ENCODE data around the gene THSD1. TPM values are rescaled to one million over a fixed set of nuclear protein-coding genes. Genes with fewer than 3 reads are reported as not detected.
"Not testable (repeated sequence)": the region's sequence is repeated elsewhere in the genome, so short reads cannot be mapped to it uniquely, and the experiment has no call there.

The THSD1 gene
- total RNA-seq, 1 donor from 2014 or later = 6.7 TPM

GRCh38 chr13:52345631-52346251, 60.2 kb downstream of the THSD1 start:
- peaks cover 67% of the 10 kb centered on the region for H3K4me1 Mint-ChIP-seq (ENCODE audit: low read depth)
- no peaks in the 10 kb centered on the region for H3K27me3 Mint-ChIP-seq (ENCODE audit: low read depth)

GRCh38 chr13:52345048-52345447, 60.9 kb downstream of the THSD1 start:
- Mint-ChIP-seq H3K4me1 (ENCODE audit: low read depth) (peaks cover 66% of the 10 kb centered on the region), H3K4me3 (ENCODE audit: unreplicated experiment) (peak overlapping the region; percentile 17), H3K36me3 (ENCODE audit: low read depth) (no peaks in the 10 kb centered on the region), H3K9me3 (ENCODE audit: low read depth) (peaks cover 3% of the 10 kb centered on the region), H3K27me3 (ENCODE audit: low read depth) (no peaks in the 10 kb centered on the region), H3K27ac (ENCODE audit: unreplicated experiment) (peak overlapping the region; percentile 85)
- no peak for DNase-seq (ENCODE audit: low spot score)
- no peak for TF ChIP-seq CTCF (IDR thresholded peaks at IDR 0.05)

More at GRCh38 chr13:52345631-52346251, 60.2 kb downstream of the THSD1 start:
- Mint-ChIP-seq H3K9me3 (ENCODE audit: low read depth) (peaks cover 3% of the 10 kb centered on the region), H3K36me3 (ENCODE audit: low read depth) (no peaks in the 10 kb centered on the region), H3K4me3 (ENCODE audit: unreplicated experiment) (peak overlapping the region; percentile 26), H3K27ac (ENCODE audit: unreplicated experiment) (peak overlapping the region; percentile 85)
- no peak for DNase-seq (ENCODE audit: low spot score)
- TF ChIP-seq CTCF (IDR thresholded peaks at IDR 0.05) = no peak

GRCh38 chr13:52344108-52344507, 61.9 kb downstream of the THSD1 start:
- H3K9me3 Mint-ChIP-seq (ENCODE audit: low read depth) = peaks cover 3% of the 10 kb centered on the region
- DNase-seq (ENCODE audit: low spot score) = no peak
- no peak overlapping the region for H3K4me3 Mint-ChIP-seq (ENCODE audit: unreplicated experiment)
- H3K36me3 Mint-ChIP-seq (ENCODE audit: low read depth) = no peaks in the 10 kb centered on the region
- peaks cover 56% of the 10 kb centered on the region for H3K4me1 Mint-ChIP-seq (ENCODE audit: low read depth)
- H3K27me3 Mint-ChIP-seq (ENCODE audit: low read depth) = no peaks in the 10 kb centered on the region
- peak overlapping the region; percentile 85 for H3K27ac Mint-ChIP-seq (ENCODE audit: unreplicated experiment)
- TF ChIP-seq CTCF (IDR thresholded peaks at IDR 0.05) = no peak

GRCh38 chr13:52342203-52342602, 63.8 kb downstream of the THSD1 start:
- H3K36me3 Mint-ChIP-seq (ENCODE audit: low read depth); H3K27me3 Mint-ChIP-seq (ENCODE audit: low read depth); H3K27ac Mint-ChIP-seq (ENCODE audit: unreplicated experiment); H3K9me3 Mint-ChIP-seq (ENCODE audit: low read depth); H3K4me3 Mint-ChIP-seq (ENCODE audit: unreplicated experiment); DNase-seq (ENCODE audit: low spot score): not testable (repeated sequence)
- H3K4me1 Mint-ChIP-seq (ENCODE audit: low read depth) = peaks cover 37% of the 10 kb centered on the region

GRCh38 chr13:52337828-52338455, 68.0 kb downstream of the THSD1 start:
- H3K36me3 Mint-ChIP-seq (ENCODE audit: low read depth); H3K4me3 Mint-ChIP-seq (ENCODE audit: unreplicated experiment); DNase-seq (ENCODE audit: low spot score); H3K4me1 Mint-ChIP-seq (ENCODE audit: low read depth); H3K27ac Mint-ChIP-seq (ENCODE audit: unreplicated experiment); H3K9me3 Mint-ChIP-seq (ENCODE audit: low read depth); H3K27me3 Mint-ChIP-seq (ENCODE audit: low read depth): not testable (repeated sequence)

GRCh38 chr13:52334107-52334506, 71.9 kb downstream of the THSD1 start:
- not testable (repeated sequence) for H3K4me3 Mint-ChIP-seq (ENCODE audit: unreplicated experiment); H3K27ac Mint-ChIP-seq (ENCODE audit: unreplicated experiment); H3K27me3 Mint-ChIP-seq (ENCODE audit: low read depth); DNase-seq (ENCODE audit: low spot score); H3K4me1 Mint-ChIP-seq (ENCODE audit: low read depth); H3K36me3 Mint-ChIP-seq (ENCODE audit: low read depth); H3K9me3 Mint-ChIP-seq (ENCODE audit: low read depth)

GRCh38 chr13:52331844-52332243, 74.1 kb downstream of the THSD1 start:
- not testable (repeated sequence) for H3K4me3 Mint-ChIP-seq (ENCODE audit: unreplicated experiment); H3K9me3 Mint-ChIP-seq (ENCODE audit: low read depth); DNase-seq (ENCODE audit: low spot score); H3K27ac Mint-ChIP-seq (ENCODE audit: unreplicated experiment); H3K27me3 Mint-ChIP-seq (ENCODE audit: low read depth); H3K36me3 Mint-ChIP-seq (ENCODE audit: low read depth); H3K4me1 Mint-ChIP-seq (ENCODE audit: low read depth)

Other genes with a start within 250 kb of the THSD1 start
- gene NEK3, start 246.6 kb downstream of the THSD1 start, total RNA-seq = 14.6 to 14.8 TPM (median 14.8 TPM) in 3 replicates
- 30.4 to 46.8 TPM (median 33.2 TPM) in 3 replicates for gene VPS36, start 44.5 kb upstream of the THSD1 start, total RNA-seq
- gene CKAP2, start 49.3 kb upstream of the THSD1 start, total RNA-seq = 24.5 to 33.3 TPM (median 27.9 TPM) in 3 replicates
- 7.3 to 10.9 TPM (median 7.4 TPM) in 3 replicates for gene HNRNPA1L2, start 236.3 kb upstream of the THSD1 start, total RNA-seq
- 46.6 to 57.5 TPM (median 50.5 TPM) in 3 replicates for gene SUGT1, start 246.7 kb upstream of the THSD1 start, total RNA-seq

All from chondrocyte (in vitro differentiated cells).